ENCODE data around the gene CP. TPM values are rescaled to one million over a fixed set of nuclear protein-coding genes. Genes with fewer than 3 reads are reported as not detected.

CP gene
- total RNA-seq, 1 experiment from 2014 or later, result 6.8 TPM

DNA sequence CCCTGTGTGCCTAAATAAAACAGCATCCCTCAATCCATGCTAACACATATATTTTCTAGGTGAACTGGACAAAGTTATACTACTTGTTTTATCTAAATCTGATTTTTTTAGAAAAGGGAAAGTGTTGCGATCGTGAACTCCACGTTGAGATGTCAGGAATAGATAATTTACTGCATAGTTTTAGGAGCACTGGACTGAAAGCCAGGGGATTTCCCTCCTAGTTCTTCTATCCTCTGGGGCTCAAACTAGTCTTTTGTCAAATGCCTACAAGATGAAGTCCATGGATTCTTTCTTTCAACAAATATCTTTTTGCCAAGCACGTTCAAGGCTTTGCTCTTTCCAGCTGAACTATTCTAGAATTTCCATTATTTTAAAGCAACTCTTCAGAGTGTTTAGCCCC, 92.8 kb downstream of the CP start:
- Mint-ChIP-seq H3K4me1 (ENCODE audit: low read depth, unreplicated experiment) (peaks cover 18% of the 10 kb centered on the region), H3K9me3 (ENCODE audit: unreplicated experiment) (no peaks in the 10 kb centered on the region), H3K36me3 (ENCODE audit: insufficient read depth, unreplicated experiment) (peaks cover 19% of the 10 kb centered on the region), H3K27ac (ENCODE audit: unreplicated experiment) (peak overlapping the region; percentile 78), H3K4me3 (ENCODE audit: unreplicated experiment) (peak overlapping the region; percentile 97), H3K27me3 (ENCODE audit: insufficient read depth, unreplicated experiment) (no peaks in the 10 kb centered on the region)
- Histone ChIP-seq H3K4me1 (no peaks in the 10 kb centered on the region; the same call in none of the 2 replicates), H3K4me3 (ENCODE audit: low read depth, low read length) (peak overlapping the region; percentile 84), H3K9me3 (no peaks in the 10 kb centered on the region), H3K36me3 (ENCODE audit: control insufficient read depth, insufficient read depth, low read length) (no peaks in the 10 kb centered on the region), H3K27me3 (replicated peaks; ENCODE audit: control insufficient read depth, insufficient read depth, low read length) (no peaks in the 10 kb centered on the region)
- TF ChIP-seq, protein P1, sequence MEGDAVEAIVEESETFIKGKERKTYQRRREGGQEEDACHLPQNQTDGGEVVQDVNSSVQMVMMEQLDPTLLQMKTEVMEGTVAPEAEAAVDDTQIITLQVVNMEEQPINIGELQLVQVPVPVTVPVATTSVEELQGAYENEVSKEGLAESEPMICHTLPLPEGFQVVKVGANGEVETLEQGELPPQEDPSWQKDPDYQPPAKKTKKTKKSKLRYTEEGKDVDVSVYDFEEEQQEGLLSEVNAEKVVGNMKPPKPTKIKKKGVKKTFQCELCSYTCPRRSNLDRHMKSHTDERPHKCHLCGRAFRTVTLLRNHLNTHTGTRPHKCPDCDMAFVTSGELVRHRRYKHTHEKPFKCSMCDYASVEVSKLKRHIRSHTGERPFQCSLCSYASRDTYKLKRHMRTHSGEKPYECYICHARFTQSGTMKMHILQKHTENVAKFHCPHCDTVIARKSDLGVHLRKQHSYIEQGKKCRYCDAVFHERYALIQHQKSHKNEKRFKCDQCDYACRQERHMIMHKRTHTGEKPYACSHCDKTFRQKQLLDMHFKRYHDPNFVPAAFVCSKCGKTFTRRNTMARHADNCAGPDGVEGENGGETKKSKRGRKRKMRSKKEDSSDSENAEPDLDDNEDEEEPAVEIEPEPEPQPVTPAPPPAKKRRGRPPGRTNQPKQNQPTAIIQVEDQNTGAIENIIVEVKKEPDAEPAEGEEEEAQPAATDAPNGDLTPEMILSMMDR (IDR thresholded peaks at IDR 0.05; ENCODE audit: insufficient read depth in 1 of 2, low read depth in 1 of 2, low read length in 1 of 2, severe bottlenecking in 1 of 2, unreplicated experiment in 1 of 2), result no peak
- intact Hi-C loops (cut with micrococcal nuclease; ENCODE audit: unreplicated experiment), result loop anchor here (1.0 to 5.0 kb wide), 4 partner anchors 9 to 258 kb away; no protein-coding TSS in a partner anchor
- BruUV-seq (replicated peaks), result TSS peak; percentile 80
- POLR2A ChIA-PET, result interaction anchor here (0.8 kb wide), 1 partner anchor 117 kb away, joined by 3 read pairs; no protein-coding TSS in a partner anchor
- DNase-seq, result no peak
- CTCF ChIA-PET, result interaction anchor here (1.7 kb wide), 1 partner anchor 8 kb away, joined by 15 read pairs; no protein-coding TSS in a partner anchor

DNA sequence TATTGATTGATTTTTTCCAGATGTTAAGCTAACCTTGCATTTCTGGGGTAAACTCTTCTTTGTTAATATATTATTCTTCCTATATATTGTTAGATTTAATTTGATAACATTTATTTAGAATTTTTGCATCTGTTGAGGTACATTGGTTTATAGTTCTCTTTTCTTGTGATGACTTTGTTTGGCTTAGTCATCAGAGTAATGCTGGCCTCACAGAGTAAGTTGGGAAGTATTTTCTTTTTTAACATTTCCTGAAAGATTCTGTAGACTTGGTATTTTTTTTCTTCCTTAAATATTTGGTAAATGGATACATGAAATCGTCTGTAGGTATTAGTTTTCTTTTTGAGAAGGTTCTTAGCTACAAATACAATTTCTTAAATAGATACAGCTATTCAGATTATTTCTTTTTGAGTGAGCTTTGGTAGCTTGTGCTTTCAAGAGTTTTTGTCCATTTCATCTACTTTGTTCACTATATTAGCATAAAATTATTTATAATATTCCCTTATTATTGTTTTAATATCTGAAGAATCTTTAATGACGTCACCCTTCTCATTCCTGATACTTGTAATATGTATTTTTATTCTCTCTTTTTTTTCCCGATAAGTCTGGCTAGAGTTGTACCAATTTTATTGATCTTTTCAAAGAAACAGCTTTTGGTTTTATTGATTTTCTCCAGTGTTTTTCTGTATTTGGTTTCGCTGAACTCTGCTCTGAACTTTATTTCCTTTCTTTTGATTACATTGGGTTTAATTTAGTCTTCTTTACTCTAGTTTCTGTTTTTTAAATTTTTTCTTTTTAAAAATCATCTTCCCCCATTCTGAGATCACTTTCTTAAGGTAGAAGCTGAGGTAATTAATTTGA, 98.7 kb downstream of the CP start:
- Mint-ChIP-seq H3K4me3 (ENCODE audit: unreplicated experiment) (no peak overlapping the region), H3K36me3 (ENCODE audit: insufficient read depth, unreplicated experiment) (no peaks in the 10 kb centered on the region), H3K27me3 (ENCODE audit: insufficient read depth, unreplicated experiment) (no peaks in the 10 kb centered on the region), H3K9me3 (ENCODE audit: unreplicated experiment) (no peaks in the 10 kb centered on the region), H3K27ac (ENCODE audit: unreplicated experiment) (no peak overlapping the region), H3K4me1 (ENCODE audit: low read depth, unreplicated experiment) (peaks cover 14% of the 10 kb centered on the region)
- Histone ChIP-seq H3K9me3 (no peaks in the 10 kb centered on the region), H3K4me1 (peaks cover 4% of the 10 kb centered on the region; the same call in 1 of the 2 replicates), H3K27me3 (replicated peaks; ENCODE audit: control insufficient read depth, insufficient read depth, low read length) (no peaks in the 10 kb centered on the region), H3K36me3 (ENCODE audit: control insufficient read depth, insufficient read depth, low read length) (no peaks in the 10 kb centered on the region), H3K4me3 (ENCODE audit: low read depth, low read length) (no peak overlapping the region)
- CTCF ChIA-PET, result no interaction called here
- BruUV-seq (replicated peaks), result no TSS peak
- TF ChIP-seq, protein P1 (IDR thresholded peaks at IDR 0.05; ENCODE audit: insufficient read depth in 1 of 2, low read depth in 1 of 2, low read length in 1 of 2, severe bottlenecking in 1 of 2, unreplicated experiment in 1 of 2), result no peak
- POLR2A ChIA-PET, result no interaction called here
- intact Hi-C loops (cut with micrococcal nuclease; ENCODE audit: unreplicated experiment), result loop anchor here (5.0 kb wide), 1 partner anchor 359 kb away; no protein-coding TSS in a partner anchor
- no peak for DNase-seq

Other genes with a start within 250 kb of the CP start
- gene GYG1, start 230.3 kb downstream of the CP start, total RNA-seq (2022), result 28.0 and 29.2 TPM in 2 replicates
- 50.2 and 53.0 TPM in 2 replicates for gene HLTF, start 135.3 kb downstream of the CP start, total RNA-seq (2022)
- gene HPS3, start 92.2 kb downstream of the CP start, total RNA-seq (2022), result 19.4 and 20.9 TPM in 2 replicates
- gene TM4SF18, start 111.8 kb upstream of the CP start, total RNA-seq (2022), result not detected in 2 replicates
- 49.2 and 78.3 TPM in 2 replicates for gene TM4SF1, start 155.8 kb upstream of the CP start, total RNA-seq (2022)